GM19025 (cell line): ENCODE data around the gene ST8SIA4.
A peak's percentile ranks its signal among the peaks of the same experiment; 100 is the strongest.
"Not testable (repeated sequence)": the region's sequence is repeated elsewhere in the genome, so short reads cannot be mapped to it uniquely, and the experiment has no call there.

Experiments used
- ATAC-seq: cut with Tn5 transposase; IDR thresholded peaks from one replicate; pipeline ENCODE4 v1.9.1; 2021; ENCODE audit warnings: mild to moderate bottlenecking, low read depth, moderate library complexity; ENCODE audit not compliant: unreplicated experiment

ST8SIA4 gene

GRCh38 chr5:100789694-100790093 lies 113.4 kb downstream of the ST8SIA4 start:
- ATAC-seq = no peak

GRCh38 chr5:100788417-100788816 lies 114.7 kb downstream of the ST8SIA4 start:
- ATAC-seq = no peak

GRCh38 chr5:100787648-100788047 lies 115.4 kb downstream of the ST8SIA4 start:
- peak; percentile 62 for ATAC-seq

- not testable (repeated sequence) for ATAC-seq
Measured at GRCh38 chr5:100785536-100785935, 117.5 kb downstream of the ST8SIA4 start.

- peak; percentile 71 for ATAC-seq
Measured at GRCh38 chr5:100780376-100780870, 122.7 kb downstream of the ST8SIA4 start.

- ATAC-seq = peak; percentile 15
Measured at GRCh38 chr5:100779669-100780375, 123.3 kb downstream of the ST8SIA4 start.

GRCh38 chr5:100777680-100778300 lies 125.3 kb downstream of the ST8SIA4 start:
- ATAC-seq = peak; percentile 61

- ATAC-seq = no peak
Measured at GRCh38 chr5:100775533-100775855, 127.6 kb downstream of the ST8SIA4 start.

- no peak for ATAC-seq
Measured at GRCh38 chr5:100772548-100772947, 130.5 kb downstream of the ST8SIA4 start.

- ATAC-seq = no peak
Measured at GRCh38 chr5:100772006-100772405, 131.1 kb downstream of the ST8SIA4 start.

- ATAC-seq = no peak
Measured at GRCh38 chr5:100771181-100771580, 131.9 kb downstream of the ST8SIA4 start.

GRCh38 chr5:100768221-100768620 lies 134.9 kb downstream of the ST8SIA4 start:
- ATAC-seq = no peak

- no peak for ATAC-seq
Measured at GRCh38 chr5:100762995-100763394, 140.1 kb downstream of the ST8SIA4 start.

GRCh38 chr5:100762108-100762507 lies 141.0 kb downstream of the ST8SIA4 start:
- no peak for ATAC-seq

GRCh38 chr5:100761192-100761591 lies 141.9 kb downstream of the ST8SIA4 start:
- no peak for ATAC-seq

- ATAC-seq = no peak
Measured at GRCh38 chr5:100760688-100761087, 142.4 kb downstream of the ST8SIA4 start.

GRCh38 chr5:100758780-100759179 lies 144.3 kb downstream of the ST8SIA4 start:
- ATAC-seq = no peak

- no peak for ATAC-seq
Measured at GRCh38 chr5:100758306-100758705, 144.8 kb downstream of the ST8SIA4 start.

- ATAC-seq = no peak
Measured at GRCh38 chr5:100757618-100758017, 145.5 kb downstream of the ST8SIA4 start.
